ENCODE measurements around the gene AKR1D1. TPM values are rescaled to one million over a fixed set of nuclear protein-coding genes. Genes with fewer than 3 reads are reported as not detected.

The AKR1D1 gene
- total and polyA plus RNA-seq, 2 of the 13 experiments (the other 11 are each of a cell fraction or from before 2014, with no cell fraction given) = 6.9 to 37.0 TPM

DNA sequence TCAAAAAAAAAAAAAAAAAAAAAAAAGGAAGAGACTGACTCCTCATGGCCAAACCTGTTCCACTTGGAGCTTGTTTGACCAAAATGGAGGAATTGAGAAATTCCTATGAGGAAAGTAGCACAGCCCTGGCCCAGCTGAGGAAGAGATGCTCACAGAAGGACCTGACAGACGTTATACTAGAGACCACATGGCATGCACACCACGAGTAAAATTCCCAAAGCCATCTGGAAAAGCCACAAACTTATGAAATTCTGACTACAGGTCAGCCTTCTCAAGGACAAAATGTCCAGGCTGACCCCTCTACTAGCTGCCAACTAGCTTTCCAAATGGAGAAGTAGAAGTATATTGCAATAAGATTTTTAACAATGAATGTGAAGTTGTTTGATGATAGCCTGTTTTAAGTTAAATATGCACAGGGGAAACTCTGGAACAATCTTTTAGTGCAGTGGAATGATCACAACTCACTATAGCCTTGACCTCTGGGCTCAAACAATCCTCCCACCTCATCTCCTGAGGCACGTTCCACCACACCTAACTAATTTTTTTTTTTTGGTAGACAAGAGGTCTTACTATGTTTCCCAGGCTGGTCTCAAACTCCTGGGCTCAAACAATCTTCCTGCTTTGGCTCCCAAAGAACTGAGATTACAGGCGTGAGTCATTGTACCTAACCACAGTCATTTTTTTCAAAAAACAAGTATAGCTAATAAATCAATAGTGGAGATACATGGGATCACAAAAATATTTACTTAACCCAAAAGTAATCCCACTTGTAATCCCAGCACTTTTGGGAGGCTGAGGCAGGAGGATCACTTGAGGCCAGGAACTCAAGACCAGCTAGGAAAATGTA is 75.7 kb downstream of the AKR1D1 start (continued):
- TF ChIP-seq ZNF432 (CRISPR knock-in tag; IDR thresholded peaks at IDR 0.05; ENCODE audit: borderline replicate concordance) = no peak
- TF ChIP-seq EEA1 (CRISPR knock-in tag; IDR thresholded peaks at IDR 0.05; ENCODE audit: borderline replicate concordance) = no peak
- no peak for TF ChIP-seq AGO2 (optimal IDR thresholded peaks at IDR 0.05; ENCODE audit: low read depth, low read length)
- TF ChIP-seq KDM5A (IDR thresholded peaks at IDR 0.05; ENCODE audit: borderline replicate concordance, low read length) = no peak
- no peak for TF ChIP-seq ZFP62 (CRISPR knock-in tag; IDR thresholded peaks at IDR 0.05)
- TF ChIP-seq ARID3A (IDR thresholded peaks at IDR 0.05; ENCODE audit: low read depth, low read length) = peak; percentile 36; the same call in 1 of the 2 replicates
- no peak for TF ChIP-seq MZF1 (CRISPR knock-in tag; IDR thresholded peaks at IDR 0.05; ENCODE audit: borderline replicate concordance)
- no peak for TF ChIP-seq ZNF75D (CRISPR knock-in tag; IDR thresholded peaks at IDR 0.05; ENCODE audit: borderline replicate concordance)
- TF ChIP-seq, protein P1, sequence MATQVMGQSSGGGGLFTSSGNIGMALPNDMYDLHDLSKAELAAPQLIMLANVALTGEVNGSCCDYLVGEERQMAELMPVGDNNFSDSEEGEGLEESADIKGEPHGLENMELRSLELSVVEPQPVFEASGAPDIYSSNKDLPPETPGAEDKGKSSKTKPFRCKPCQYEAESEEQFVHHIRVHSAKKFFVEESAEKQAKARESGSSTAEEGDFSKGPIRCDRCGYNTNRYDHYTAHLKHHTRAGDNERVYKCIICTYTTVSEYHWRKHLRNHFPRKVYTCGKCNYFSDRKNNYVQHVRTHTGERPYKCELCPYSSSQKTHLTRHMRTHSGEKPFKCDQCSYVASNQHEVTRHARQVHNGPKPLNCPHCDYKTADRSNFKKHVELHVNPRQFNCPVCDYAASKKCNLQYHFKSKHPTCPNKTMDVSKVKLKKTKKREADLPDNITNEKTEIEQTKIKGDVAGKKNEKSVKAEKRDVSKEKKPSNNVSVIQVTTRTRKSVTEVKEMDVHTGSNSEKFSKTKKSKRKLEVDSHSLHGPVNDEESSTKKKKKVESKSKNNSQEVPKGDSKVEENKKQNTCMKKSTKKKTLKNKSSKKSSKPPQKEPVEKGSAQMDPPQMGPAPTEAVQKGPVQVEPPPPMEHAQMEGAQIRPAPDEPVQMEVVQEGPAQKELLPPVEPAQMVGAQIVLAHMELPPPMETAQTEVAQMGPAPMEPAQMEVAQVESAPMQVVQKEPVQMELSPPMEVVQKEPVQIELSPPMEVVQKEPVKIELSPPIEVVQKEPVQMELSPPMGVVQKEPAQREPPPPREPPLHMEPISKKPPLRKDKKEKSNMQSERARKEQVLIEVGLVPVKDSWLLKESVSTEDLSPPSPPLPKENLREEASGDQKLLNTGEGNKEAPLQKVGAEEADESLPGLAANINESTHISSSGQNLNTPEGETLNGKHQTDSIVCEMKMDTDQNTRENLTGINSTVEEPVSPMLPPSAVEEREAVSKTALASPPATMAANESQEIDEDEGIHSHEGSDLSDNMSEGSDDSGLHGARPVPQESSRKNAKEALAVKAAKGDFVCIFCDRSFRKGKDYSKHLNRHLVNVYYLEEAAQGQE (IDR thresholded peaks at IDR 0.05; ENCODE audit: borderline replicate concordance in 1 of 2, low read depth in 1 of 2, low read length in 2 of 2) = no peak
- TF ChIP-seq ZNF720 (CRISPR knock-in tag; IDR thresholded peaks at IDR 0.05) = no peak
- no peak for TF ChIP-seq NFE2 (CRISPR knock-in tag; IDR thresholded peaks at IDR 0.05)
- TF ChIP-seq ZNF530 (CRISPR knock-in tag; IDR thresholded peaks at IDR 0.05; ENCODE audit: low read depth) = no peak
- TF ChIP-seq, protein P2, sequence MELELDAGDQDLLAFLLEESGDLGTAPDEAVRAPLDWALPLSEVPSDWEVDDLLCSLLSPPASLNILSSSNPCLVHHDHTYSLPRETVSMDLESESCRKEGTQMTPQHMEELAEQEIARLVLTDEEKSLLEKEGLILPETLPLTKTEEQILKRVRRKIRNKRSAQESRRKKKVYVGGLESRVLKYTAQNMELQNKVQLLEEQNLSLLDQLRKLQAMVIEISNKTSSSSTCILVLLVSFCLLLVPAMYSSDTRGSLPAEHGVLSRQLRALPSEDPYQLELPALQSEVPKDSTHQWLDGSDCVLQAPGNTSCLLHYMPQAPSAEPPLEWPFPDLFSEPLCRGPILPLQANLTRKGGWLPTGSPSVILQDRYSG (CRISPR knock-in tag; IDR thresholded peaks at IDR 0.05) = no peak
- TF ChIP-seq NFE2L2 (IDR thresholded peaks at IDR 0.05; ENCODE audit: low read length) = no peak
- 0 out of 2 replicates have a peak, but pooled peaks have one; percentile 41 for TF ChIP-seq KAT8 (CRISPR knock-in tag; IDR thresholded peaks at IDR 0.05)
- no peak for TF ChIP-seq ZNF703 (CRISPR knock-in tag; IDR thresholded peaks at IDR 0.05; ENCODE audit: borderline replicate concordance)
- peak; percentile 80 for TF ChIP-seq HNF4A (CRISPR knock-in tag; IDR thresholded peaks at IDR 0.05)
- no peak for TF ChIP-seq ZBTB8A (CRISPR knock-in tag; IDR thresholded peaks at IDR 0.05; ENCODE audit: borderline replicate concordance, low read depth)
- no peak for TF ChIP-seq ZNF766 (CRISPR knock-in tag; IDR thresholded peaks at IDR 0.05; ENCODE audit: borderline replicate concordance)
- peak; percentile 86 for TF ChIP-seq SP5 (CRISPR knock-in tag; IDR thresholded peaks at IDR 0.05; ENCODE audit: borderline replicate concordance, low read depth)
- no peak for TF ChIP-seq NFYB (CRISPR knock-in tag; IDR thresholded peaks at IDR 0.05)
- TF ChIP-seq, protein P3, sequence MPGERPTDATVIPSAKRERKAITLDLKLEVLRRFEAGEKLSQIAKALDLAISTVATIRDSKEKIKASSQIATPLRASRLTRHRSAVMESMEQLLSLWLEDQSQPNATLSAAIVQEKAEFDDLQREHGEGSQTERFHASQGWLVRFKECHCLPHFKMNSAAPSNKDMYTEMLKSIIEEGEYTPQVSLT (CRISPR knock-in tag; IDR thresholded peaks at IDR 0.05; ENCODE audit: borderline replicate concordance, low read depth) = no peak
- peak; percentile 32 for TF ChIP-seq BRD4 (CRISPR knock-in tag; IDR thresholded peaks at IDR 0.05)
- no peak for TF ChIP-seq SETDB1 (CRISPR knock-in tag; IDR thresholded peaks at IDR 0.05; ENCODE audit: borderline replicate concordance)

All from HepG2 (cell line).